Measurements from ENCODE around the gene ABCC8.

DNA sequence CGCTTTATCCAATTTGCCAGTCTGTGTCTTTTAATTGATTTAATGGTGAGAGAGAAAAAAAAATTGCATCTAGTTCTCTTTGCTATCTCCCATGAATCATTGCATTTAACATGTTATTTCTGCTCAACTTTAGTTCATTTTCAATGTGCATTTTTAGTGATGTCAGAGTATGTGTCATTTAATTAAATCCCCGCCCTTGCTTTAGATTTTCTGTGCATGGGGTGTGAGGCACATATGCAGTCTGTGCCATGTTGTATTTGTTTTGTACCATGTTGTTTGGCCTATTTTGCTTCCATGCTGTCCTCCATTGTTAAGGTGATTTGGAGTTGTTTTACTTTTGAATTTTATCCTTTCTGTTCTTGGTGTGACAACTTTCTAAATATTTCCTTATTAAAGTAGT, 133.4 kb downstream of the ABCC8 start:
- no peak for TF ChIP-seq CTCF (IDR thresholded peaks at IDR 0.05)
- TF ChIP-seq, protein P1, sequence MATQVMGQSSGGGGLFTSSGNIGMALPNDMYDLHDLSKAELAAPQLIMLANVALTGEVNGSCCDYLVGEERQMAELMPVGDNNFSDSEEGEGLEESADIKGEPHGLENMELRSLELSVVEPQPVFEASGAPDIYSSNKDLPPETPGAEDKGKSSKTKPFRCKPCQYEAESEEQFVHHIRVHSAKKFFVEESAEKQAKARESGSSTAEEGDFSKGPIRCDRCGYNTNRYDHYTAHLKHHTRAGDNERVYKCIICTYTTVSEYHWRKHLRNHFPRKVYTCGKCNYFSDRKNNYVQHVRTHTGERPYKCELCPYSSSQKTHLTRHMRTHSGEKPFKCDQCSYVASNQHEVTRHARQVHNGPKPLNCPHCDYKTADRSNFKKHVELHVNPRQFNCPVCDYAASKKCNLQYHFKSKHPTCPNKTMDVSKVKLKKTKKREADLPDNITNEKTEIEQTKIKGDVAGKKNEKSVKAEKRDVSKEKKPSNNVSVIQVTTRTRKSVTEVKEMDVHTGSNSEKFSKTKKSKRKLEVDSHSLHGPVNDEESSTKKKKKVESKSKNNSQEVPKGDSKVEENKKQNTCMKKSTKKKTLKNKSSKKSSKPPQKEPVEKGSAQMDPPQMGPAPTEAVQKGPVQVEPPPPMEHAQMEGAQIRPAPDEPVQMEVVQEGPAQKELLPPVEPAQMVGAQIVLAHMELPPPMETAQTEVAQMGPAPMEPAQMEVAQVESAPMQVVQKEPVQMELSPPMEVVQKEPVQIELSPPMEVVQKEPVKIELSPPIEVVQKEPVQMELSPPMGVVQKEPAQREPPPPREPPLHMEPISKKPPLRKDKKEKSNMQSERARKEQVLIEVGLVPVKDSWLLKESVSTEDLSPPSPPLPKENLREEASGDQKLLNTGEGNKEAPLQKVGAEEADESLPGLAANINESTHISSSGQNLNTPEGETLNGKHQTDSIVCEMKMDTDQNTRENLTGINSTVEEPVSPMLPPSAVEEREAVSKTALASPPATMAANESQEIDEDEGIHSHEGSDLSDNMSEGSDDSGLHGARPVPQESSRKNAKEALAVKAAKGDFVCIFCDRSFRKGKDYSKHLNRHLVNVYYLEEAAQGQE (IDR thresholded peaks at IDR 0.05) = no peak
- no peak for TF ChIP-seq MYC (IDR thresholded peaks at IDR 0.05; ENCODE audit: borderline replicate concordance, low read length)
- no peak for TF ChIP-seq EP300 (IDR thresholded peaks at IDR 0.05)
- TF ChIP-seq E2F6 (IDR thresholded peaks at IDR 0.05; ENCODE audit: borderline replicate concordance, low read depth) = no peak
- TF ChIP-seq CHD2 (IDR thresholded peaks at IDR 0.05; ENCODE audit: low read length, partially characterized antibody) = no peak
- TF ChIP-seq EHMT2 (IDR thresholded peaks at IDR 0.05; ENCODE audit: low read depth) = no peak
- no peak for TF ChIP-seq POLR2A (IDR thresholded peaks at IDR 0.05; ENCODE audit: low read length)
- no peak for TF ChIP-seq TP53 (CRISPR knock-in tag; IDR thresholded peaks at IDR 0.05)
- no peak for TF ChIP-seq CEBPB (IDR thresholded peaks at IDR 0.05)

Measured in A549 (cell line).